DOHH2 (cell line): Measurements from ENCODE around the gene CHPF.

Source experiments
- CTCF ChIP-seq: fragments of 200-600 bp; sonication (generic); IDR thresholded peaks from one replicate; pipeline ENCODE4 v1.5.1; 2014; ENCODE audit warnings: antibody characterized with exemption, mild to moderate bottlenecking, low read depth, low read length; ENCODE audit not compliant: poor library complexity, severe bottlenecking
- EZH2phosphoT487 ChIP-seq: fragments of 200-600 bp; sonication (generic); IDR thresholded peaks from 2 replicates; pipeline ENCODE4 v1.6.1; 2017; ENCODE audit warnings: borderline replicate concordance, mild to moderate bottlenecking, antibody characterized with exemption, low read length, moderate library complexity, mixed read lengths

GRCh38 chr2:219578811-219579613 is 35.4 kb upstream of the CHPF start:
- no peak for TF ChIP-seq CTCF
- TF ChIP-seq EZH2phosphoT487: no peak
